IPS-20b (cell line): Measurements from ENCODE around the gene DSE.

Experiments used
- H3K27ac ChIP-seq: one replicate; pipeline ENCODE4 v1.5.1; 2013; ENCODE audit warnings: low read length
- H3K27me3 ChIP-seq: 2 replicates; pipeline ENCODE4 v1.6.1; 2013; ENCODE audit warnings: mild to moderate bottlenecking, low read length, inconsistent platforms; ENCODE audit not compliant: insufficient read depth
- H3K36me3 ChIP-seq: 2 replicates; pipeline ENCODE4 v1.6.1; 2013; ENCODE audit warnings: low read depth, mild to moderate bottlenecking, inconsistent platforms, low read length, moderate library complexity; ENCODE audit not compliant: insufficient read depth
- H3K4me1 ChIP-seq: 2 replicates; pipeline ENCODE4 v1.6.1; 2013; ENCODE audit warnings: mild to moderate bottlenecking, control low read depth, inconsistent platforms, low read length, moderate library complexity; ENCODE audit not compliant: insufficient read depth
- H3K4me3 ChIP-seq: 2 replicates; pipeline ENCODE4 v1.5.1; 2013; ENCODE audit warnings: mild to moderate bottlenecking, low read length, inconsistent platforms
- H3K9ac ChIP-seq: 2 replicates; pipeline ENCODE4 v1.6.1; 2013; ENCODE audit warnings: low read depth, mild to moderate bottlenecking, inconsistent platforms, low read length, moderate library complexity
- H3K9me3 ChIP-seq: 2 replicates; pipeline ENCODE4 v1.6.1; 2013; ENCODE audit warnings: mild to moderate bottlenecking, low read depth, low read length, inconsistent platforms; ENCODE audit not compliant: insufficient read depth

DSE gene

GRCh38 chr6:116375262-116375661, 4.5 kb downstream of the DSE start:
- Histone ChIP-seq H3K27ac (no peak overlapping the region), H3K4me3 (no peak overlapping the region), H3K36me3 (no peaks in the 10 kb centered on the region), H3K27me3 (no peaks in the 10 kb centered on the region), H3K4me1 (peaks cover 24% of the 10 kb centered on the region), H3K9ac (no peak overlapping the region), H3K9me3 (no peaks in the 10 kb centered on the region)

GRCh38 chr6:116376149-116376548, 5.4 kb downstream of the DSE start:
- no peaks in the 10 kb centered on the region for H3K36me3 ChIP-seq
- no peak overlapping the region for H3K27ac ChIP-seq
- H3K27me3 ChIP-seq: no peaks in the 10 kb centered on the region
- no peak overlapping the region for H3K9ac ChIP-seq
- no peaks in the 10 kb centered on the region for H3K9me3 ChIP-seq
- no peak overlapping the region for H3K4me3 ChIP-seq
- peaks cover 24% of the 10 kb centered on the region for H3K4me1 ChIP-seq

- H3K4me1 ChIP-seq: peaks cover 25% of the 10 kb centered on the region
- no peaks in the 10 kb centered on the region for H3K36me3 ChIP-seq
- no peaks in the 10 kb centered on the region for H3K9me3 ChIP-seq
- no peaks in the 10 kb centered on the region for H3K27me3 ChIP-seq
- no peak overlapping the region for H3K27ac ChIP-seq
- H3K4me3 ChIP-seq: no peak overlapping the region
- no peak overlapping the region for H3K9ac ChIP-seq
Measured at GRCh38 chr6:116379764-116380163, 9.0 kb downstream of the DSE start.

DNA sequence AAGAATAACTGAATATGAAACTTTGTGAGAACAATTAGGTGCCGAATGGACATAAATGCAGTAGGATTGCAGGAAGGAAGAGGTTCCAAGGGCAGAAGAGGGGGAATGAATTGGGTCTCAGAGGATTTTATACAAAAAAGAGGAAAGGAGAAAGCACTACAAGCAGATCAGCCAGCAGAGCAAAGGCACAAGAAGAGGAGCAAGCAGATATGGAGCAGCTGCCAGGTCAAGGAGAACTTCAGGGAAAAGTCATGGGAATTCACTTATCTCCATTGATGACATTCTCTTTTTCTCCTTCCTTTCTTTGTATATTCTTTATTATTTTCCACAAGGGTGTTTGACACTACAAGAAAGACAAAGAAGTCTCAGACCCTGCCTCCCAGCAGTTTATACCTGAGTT, 9.6 kb downstream of the DSE start:
- H3K9me3 ChIP-seq: no peaks in the 10 kb centered on the region
- peaks cover 28% of the 10 kb centered on the region for H3K4me1 ChIP-seq
- no peaks in the 10 kb centered on the region for H3K36me3 ChIP-seq
- no peaks in the 10 kb centered on the region for H3K27me3 ChIP-seq
- no peak overlapping the region for H3K27ac ChIP-seq
- H3K4me3 ChIP-seq: no peak overlapping the region
- no peak overlapping the region for H3K9ac ChIP-seq

DNA sequence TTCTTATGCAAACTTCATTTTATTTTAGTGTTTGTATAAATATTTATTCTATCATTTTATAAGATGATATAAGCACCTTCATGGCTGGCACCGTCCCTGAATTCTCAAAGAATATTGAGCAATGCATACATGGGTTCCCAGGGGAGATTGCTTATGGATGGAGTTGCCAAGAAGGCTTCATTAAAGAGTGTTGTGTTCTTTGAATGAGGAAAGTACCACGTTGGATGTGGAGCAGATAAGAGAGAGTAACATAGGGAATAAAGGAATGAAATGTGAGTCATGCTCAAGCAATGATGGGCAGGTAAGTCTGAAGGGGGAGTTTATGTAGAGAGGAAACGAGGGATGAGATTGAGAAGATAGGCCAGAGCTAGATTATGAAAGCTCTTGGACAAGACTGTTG, 10.3 kb downstream of the DSE start:
- Histone ChIP-seq H3K36me3 (no peaks in the 10 kb centered on the region), H3K9ac (no peak overlapping the region), H3K27ac (no peak overlapping the region), H3K9me3 (no peaks in the 10 kb centered on the region), H3K4me3 (no peak overlapping the region), H3K27me3 (no peaks in the 10 kb centered on the region), H3K4me1 (peaks cover 27% of the 10 kb centered on the region)

GRCh38 chr6:116382587-116382986, 11.8 kb downstream of the DSE start:
- Histone ChIP-seq H3K36me3 (no peaks in the 10 kb centered on the region), H3K4me3 (no peak overlapping the region), H3K27ac (no peak overlapping the region), H3K27me3 (no peaks in the 10 kb centered on the region), H3K9ac (no peak overlapping the region), H3K4me1 (peaks cover 18% of the 10 kb centered on the region), H3K9me3 (no peaks in the 10 kb centered on the region)

DNA sequence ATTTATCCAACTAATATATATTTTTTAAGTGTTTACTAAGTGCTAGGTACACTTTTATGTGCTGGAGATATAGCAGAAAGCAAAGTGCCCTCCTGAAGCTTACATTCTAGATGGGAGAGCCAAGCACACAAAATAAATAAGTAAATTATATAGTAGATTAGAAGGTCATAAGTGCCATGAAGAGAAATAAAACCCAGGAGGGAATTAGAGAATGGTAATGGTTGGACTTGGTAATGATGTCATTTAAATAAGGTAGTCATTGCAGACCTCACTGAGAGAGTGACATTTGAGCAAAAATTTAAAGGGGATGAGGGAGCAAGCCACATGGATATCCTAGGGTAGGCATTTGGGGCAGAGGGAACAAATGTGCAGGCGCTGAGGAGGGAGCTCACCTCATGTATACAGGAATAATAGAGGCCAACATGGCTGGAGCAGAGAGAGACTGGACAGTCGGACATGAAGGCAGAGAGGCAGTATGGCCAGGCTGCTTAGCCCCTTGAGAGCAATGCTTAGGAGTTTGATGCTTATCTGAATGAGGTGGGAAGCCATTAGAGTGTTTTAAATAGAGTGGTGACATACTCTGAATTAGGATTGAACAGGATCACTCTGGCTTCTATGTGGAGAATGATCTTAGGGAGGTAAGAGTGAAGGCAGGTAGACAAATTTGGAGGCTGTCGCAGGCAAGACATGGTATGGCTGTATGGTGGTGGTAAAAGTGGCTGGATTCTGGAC, 14.1 kb downstream of the DSE start:
- H3K9ac ChIP-seq: no peak overlapping the region
- H3K27ac ChIP-seq: no peak overlapping the region

DNA sequence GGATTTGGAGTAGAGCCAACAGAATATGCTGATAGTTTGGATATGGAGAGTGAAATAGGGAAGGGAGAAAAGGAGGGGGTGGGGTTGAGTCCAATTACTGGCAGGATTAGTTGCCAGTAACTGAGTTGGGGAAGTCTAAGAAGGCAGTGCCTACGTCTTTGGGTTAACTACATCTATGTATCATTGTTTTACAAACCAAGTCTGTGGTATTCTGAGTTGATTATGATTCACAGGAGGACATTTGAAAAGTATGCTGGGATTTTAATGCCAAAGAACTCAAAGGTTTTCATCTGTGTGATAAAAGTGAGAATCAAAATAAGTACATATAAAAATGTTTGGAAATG, 14.7 kb downstream of the DSE start:
- Histone ChIP-seq H3K4me3 (no peak overlapping the region), H3K36me3 (no peaks in the 10 kb centered on the region), H3K9ac (no peak overlapping the region), H3K4me1 (peaks cover 14% of the 10 kb centered on the region), H3K27ac (no peak overlapping the region), H3K27me3 (no peaks in the 10 kb centered on the region), H3K9me3 (no peaks in the 10 kb centered on the region)

More for the DNA sequence above, 14.1 kb downstream of the DSE start:
- Histone ChIP-seq H3K4me3 (no peak overlapping the region), H3K36me3 (no peaks in the 10 kb centered on the region), H3K4me1 (peaks cover 14% of the 10 kb centered on the region), H3K27me3 (no peaks in the 10 kb centered on the region), H3K9me3 (no peaks in the 10 kb centered on the region)

DNA sequence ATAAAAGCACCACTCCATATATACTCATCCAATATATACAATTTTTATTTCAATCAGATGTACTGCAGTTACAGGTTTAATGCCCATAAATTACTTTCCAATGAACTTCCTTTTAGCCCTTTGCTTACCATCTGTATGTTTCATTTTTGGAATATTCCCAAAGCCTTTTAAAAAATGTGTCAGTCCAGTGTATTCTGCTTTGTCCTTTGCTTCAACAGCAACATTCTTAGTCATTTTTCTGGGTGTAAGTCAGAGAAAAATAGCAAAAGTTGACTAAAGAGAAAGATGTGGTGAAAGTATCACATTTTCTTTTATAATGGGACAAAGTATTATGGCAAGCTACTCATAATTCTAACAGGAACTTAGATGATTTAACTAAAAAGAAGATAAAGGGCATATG, 15.2 kb downstream of the DSE start:
- H3K27ac ChIP-seq: no peak overlapping the region
- H3K36me3 ChIP-seq: no peaks in the 10 kb centered on the region
- H3K9me3 ChIP-seq: no peaks in the 10 kb centered on the region
- no peaks in the 10 kb centered on the region for H3K27me3 ChIP-seq
- peaks cover 14% of the 10 kb centered on the region for H3K4me1 ChIP-seq
- H3K9ac ChIP-seq: no peak overlapping the region
- H3K4me3 ChIP-seq: no peak overlapping the region

GRCh38 chr6:116386581-116387299, 16.0 kb downstream of the DSE start:
- H3K4me1 ChIP-seq: peaks cover 14% of the 10 kb centered on the region

DNA sequence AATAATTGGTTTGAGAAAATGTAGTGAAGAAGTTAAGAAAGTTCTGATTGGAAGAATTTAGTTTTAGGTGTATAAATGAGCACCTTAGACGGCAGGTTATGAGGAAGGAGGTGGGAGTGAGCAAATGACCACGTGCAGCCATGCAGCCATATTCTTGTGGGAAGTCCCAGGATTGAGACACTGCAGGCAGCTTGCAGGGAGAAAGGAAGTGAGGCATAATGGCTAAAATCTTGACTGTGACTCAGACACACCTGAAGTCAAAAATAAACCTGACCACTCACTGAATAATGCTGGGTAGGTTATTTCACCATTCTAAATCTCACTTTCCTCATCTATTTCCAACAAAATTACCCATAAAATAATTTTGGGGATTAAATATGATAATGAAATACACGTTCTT, 16.6 kb downstream of the DSE start:
- peaks cover 14% of the 10 kb centered on the region for H3K4me1 ChIP-seq
- no peak overlapping the region for H3K9ac ChIP-seq
- H3K27ac ChIP-seq: no peak overlapping the region
- no peaks in the 10 kb centered on the region for H3K27me3 ChIP-seq
- H3K4me3 ChIP-seq: no peak overlapping the region
- no peaks in the 10 kb centered on the region for H3K9me3 ChIP-seq
- H3K36me3 ChIP-seq: no peaks in the 10 kb centered on the region

More at GRCh38 chr6:116386581-116387299, 16.0 kb downstream of the DSE start:
- Histone ChIP-seq H3K9ac (no peak overlapping the region), H3K9me3 (no peaks in the 10 kb centered on the region), H3K27ac (no peak overlapping the region), H3K27me3 (no peaks in the 10 kb centered on the region), H3K4me3 (no peak overlapping the region), H3K36me3 (no peaks in the 10 kb centered on the region)

DNA sequence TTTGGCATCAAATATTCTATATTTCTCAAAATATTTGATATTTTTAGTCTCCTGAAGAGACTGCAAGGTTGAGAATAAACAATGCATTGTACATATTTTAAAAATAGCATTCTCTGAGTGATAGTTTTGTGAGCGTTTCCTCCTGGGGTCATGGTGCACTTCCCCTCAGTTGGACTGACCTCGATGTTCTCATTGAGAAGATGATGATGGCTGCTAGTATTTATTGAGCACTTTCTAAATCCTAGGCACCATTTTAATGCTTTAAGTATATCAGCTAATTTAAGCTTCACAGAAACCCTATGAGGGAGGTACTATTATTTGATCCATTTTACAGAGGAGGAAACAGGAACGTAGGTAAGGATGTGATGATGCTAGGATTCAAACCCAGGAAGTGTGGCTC, 18.2 kb downstream of the DSE start:
- no peaks in the 10 kb centered on the region for H3K9me3 ChIP-seq
- no peaks in the 10 kb centered on the region for H3K36me3 ChIP-seq
- no peak overlapping the region for H3K27ac ChIP-seq
- H3K4me3 ChIP-seq: no peak overlapping the region
- H3K9ac ChIP-seq: no peak overlapping the region
- peaks cover 14% of the 10 kb centered on the region for H3K4me1 ChIP-seq
- H3K27me3 ChIP-seq: no peaks in the 10 kb centered on the region
